DOHH2 (cell line): ENCODE results near the gene TMEM44.

ENCODE experiments used
- H3F3A ChIP-seq: fragments of 200-600 bp; sonication (generic), shearing (Covaris generic); 2 replicates; pipeline ENCODE4 v1.6.0; 2016; ENCODE audit warnings: antibody characterized with exemption, mild to moderate bottlenecking; ENCODE audit not compliant: control insufficient read depth, insufficient read depth
- H3K27ac ChIP-seq: fragments of 200-600 bp; sonication (generic); 2 replicates; pipeline ENCODE4 v1.5.1; 2014; ENCODE audit warnings: low read depth, mild to moderate bottlenecking, low read length, moderate library complexity
- H3K27me3 ChIP-seq: fragments of 200-600 bp; sonication (generic); 2 replicates; pipeline ENCODE4 v1.6.1; 2014; ENCODE audit warnings: mild to moderate bottlenecking, low read length, mixed read lengths; ENCODE audit not compliant: control insufficient read depth
- H3K36me3 ChIP-seq: fragments of 200-600 bp; sonication (generic); 2 replicates; pipeline ENCODE4 v1.6.1; 2014; ENCODE audit warnings: mild to moderate bottlenecking, low read length, moderate library complexity, mixed read lengths; ENCODE audit not compliant: control insufficient read depth
- H3K4me1 ChIP-seq: fragments of 200-600 bp; sonication (generic); 2 replicates; pipeline ENCODE4 v1.6.1; 2014; ENCODE audit warnings: mild to moderate bottlenecking, low read length, mixed read lengths; ENCODE audit not compliant: control insufficient read depth
- H3K4me2 ChIP-seq: fragments of 200-600 bp; sonication (generic); 2 replicates; pipeline ENCODE4 v1.6.0; 2014; ENCODE audit warnings: mild to moderate bottlenecking, low read length, moderate library complexity
- H3K4me3 ChIP-seq: fragments of 200-600 bp; sonication (generic); 2 replicates; pipeline ENCODE4 v1.5.1; 2014; ENCODE audit warnings: mild to moderate bottlenecking, low read length, mixed read lengths
- H3K79me2 ChIP-seq: fragments of 200-600 bp; sonication (generic); 2 replicates; pipeline ENCODE4 v1.6.1; 2014; ENCODE audit warnings: mild to moderate bottlenecking, low read length, mixed read lengths; ENCODE audit not compliant: control insufficient read depth
- H3K9me2 ChIP-seq: fragments of 200-600 bp; sonication (generic); replicated peaks from 2 replicates; pipeline ENCODE4 v1.6.1; 2014; ENCODE audit warnings: mild to moderate bottlenecking, low read length, mixed read lengths; ENCODE audit not compliant: control insufficient read depth
- H3K9me3 ChIP-seq: fragments of 200-600 bp; sonication (generic); 2 replicates; pipeline ENCODE4 v1.6.1; 2014; ENCODE audit warnings: antibody characterized with exemption, low read length, mixed read lengths; ENCODE audit not compliant: control insufficient read depth, insufficient read depth
- H4K20me1 ChIP-seq: fragments of 200-600 bp; sonication (generic); 2 replicates; pipeline ENCODE4 v1.6.0; 2014; ENCODE audit warnings: low read depth, mild to moderate bottlenecking, antibody characterized with exemption, low read length, moderate library complexity; ENCODE audit not compliant: control insufficient read depth, insufficient read depth
- CTCF ChIP-seq: fragments of 200-600 bp; sonication (generic); IDR thresholded peaks from one replicate; pipeline ENCODE4 v1.5.1; 2014; ENCODE audit warnings: antibody characterized with exemption, mild to moderate bottlenecking, low read depth, low read length; ENCODE audit not compliant: poor library complexity, severe bottlenecking
- EZH2phosphoT487 ChIP-seq: fragments of 200-600 bp; sonication (generic); IDR thresholded peaks from 2 replicates; pipeline ENCODE4 v1.6.1; 2017; ENCODE audit warnings: borderline replicate concordance, mild to moderate bottlenecking, antibody characterized with exemption, low read length, moderate library complexity, mixed read lengths

The TMEM44 gene

GRCh38 chr3:194608981-194609380 is 24.2 kb downstream of the TMEM44 start:
- H3K79me2 ChIP-seq: no peaks in the 10 kb centered on the region
- H4K20me1 ChIP-seq: no peaks in the 10 kb centered on the region
- H3K9me2 ChIP-seq: no peaks in the 10 kb centered on the region
- no peaks in the 10 kb centered on the region for H3K4me1 ChIP-seq
- no peaks in the 10 kb centered on the region for H3K36me3 ChIP-seq
- H3K9me3 ChIP-seq: no peaks in the 10 kb centered on the region
- H3K4me3 ChIP-seq: no peak overlapping the region
- TF ChIP-seq CTCF: no peak
- no peak for TF ChIP-seq EZH2phosphoT487
- no peak overlapping the region for H3K4me2 ChIP-seq
- no peak overlapping the region for H3K27ac ChIP-seq
- H3F3A ChIP-seq: no peaks in the 10 kb centered on the region
- H3K27me3 ChIP-seq: no peaks in the 10 kb centered on the region

- Histone ChIP-seq H3K79me2 (no peaks in the 10 kb centered on the region), H3K36me3 (no peaks in the 10 kb centered on the region), H3K9me2 (no peaks in the 10 kb centered on the region), H3K27ac (no peak overlapping the region), H3K4me1 (no peaks in the 10 kb centered on the region), H3K27me3 (no peaks in the 10 kb centered on the region), H3K4me2 (no peak overlapping the region), H3F3A (no peaks in the 10 kb centered on the region), H3K4me3 (no peak overlapping the region), H3K9me3 (no peaks in the 10 kb centered on the region), H4K20me1 (no peaks in the 10 kb centered on the region)
- TF ChIP-seq CTCF: no peak
- TF ChIP-seq EZH2phosphoT487: no peak
Measured at GRCh38 chr3:194607592-194608389, 25.4 kb downstream of the TMEM44 start.

- no peaks in the 10 kb centered on the region for H3K9me3 ChIP-seq
- H3K9me2 ChIP-seq: no peaks in the 10 kb centered on the region
- no peak overlapping the region for H3K27ac ChIP-seq
- no peak overlapping the region for H3K4me2 ChIP-seq
- H3K27me3 ChIP-seq: no peaks in the 10 kb centered on the region
- no peaks in the 10 kb centered on the region for H3K36me3 ChIP-seq
- H4K20me1 ChIP-seq: no peaks in the 10 kb centered on the region
- H3K4me1 ChIP-seq: no peaks in the 10 kb centered on the region
- TF ChIP-seq EZH2phosphoT487 (no peak), CTCF (no peak)
- H3K4me3 ChIP-seq: no peak overlapping the region
- no peaks in the 10 kb centered on the region for H3F3A ChIP-seq
- no peaks in the 10 kb centered on the region for H3K79me2 ChIP-seq
Measured at GRCh38 chr3:194606941-194607340, 26.3 kb downstream of the TMEM44 start.
